SJSA1 (cell line): ENCODE measurements around the gene SYCP1. TPM values are rescaled to one million over a fixed set of nuclear protein-coding genes. Genes with fewer than 3 reads are reported as not detected.

Experiments
- total RNA-seq: library from RNA; depleted of rRNA; stranded (reverse); fragments of >200 nt; shearing (Covaris generic); gene quantifications from 2 replicates; pipeline ENCODE4 v1.2.3, GENCODE V29; 2014; rRNA removed

The SYCP1 gene
- total RNA-seq, 1 experiment from 2014 or later, result not detected

Other genes starting within 250 kb of the SYCP1 start
- gene DENND2C, start 184.8 kb upstream of the SYCP1 start, total RNA-seq, result 1.5 TPM in 2 replicates
- gene AMPD1, start 159.3 kb upstream of the SYCP1 start, total RNA-seq, result not detected in 2 replicates
- 78.2 and 88.0 TPM in 2 replicates for gene NRAS, start 138.1 kb upstream of the SYCP1 start, total RNA-seq
- 771 and 913 TPM in 2 replicates for gene CSDE1, start 96.9 kb upstream of the SYCP1 start, total RNA-seq
- 40.4 and 88.9 TPM in 2 replicates for gene SIKE1, start 74.2 kb upstream of the SYCP1 start, total RNA-seq
- gene TSHB, start 175.0 kb downstream of the SYCP1 start, total RNA-seq, result not detected in 2 replicates
- gene TSPAN2, start 234.6 kb downstream of the SYCP1 start, total RNA-seq, result 11.9 and 18.2 TPM in 2 replicates